ENCODE measurements around the gene STAC3.

Gene STAC3

DNA sequence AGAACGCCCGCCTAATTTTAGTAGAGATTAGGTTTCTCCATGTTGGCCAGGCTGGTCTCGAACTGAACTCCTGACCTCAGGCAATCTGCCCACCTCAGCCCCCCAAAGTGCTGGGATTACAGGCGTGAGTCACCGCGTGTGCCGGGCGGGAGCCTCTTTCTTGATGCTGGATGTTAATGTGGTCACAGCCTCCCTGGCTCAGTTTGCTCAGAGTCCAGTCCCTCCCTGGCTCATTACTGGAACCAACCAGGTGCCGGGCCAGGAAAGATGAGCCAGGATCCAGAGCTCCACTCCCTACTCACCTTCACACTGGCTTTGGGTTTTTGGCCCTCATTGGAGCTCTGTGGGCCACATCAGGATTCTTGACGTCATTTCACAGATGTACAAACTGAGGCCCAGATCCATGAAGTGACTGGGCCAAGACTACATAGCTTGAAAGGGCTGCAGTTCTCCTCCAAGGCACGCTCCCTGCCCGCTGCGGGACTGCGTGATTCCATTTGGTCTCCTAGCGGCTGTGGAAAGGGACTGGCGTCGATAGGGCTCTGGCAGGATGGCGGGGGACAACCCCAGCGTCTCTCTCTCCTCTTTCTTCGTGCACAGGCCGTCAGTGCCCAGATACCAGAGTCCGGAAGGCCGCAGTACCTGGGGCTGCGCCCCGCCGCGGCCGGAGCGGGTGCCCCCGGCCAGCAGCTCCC is 26.6 kb downstream of the STAC3 start:
- DNase-seq: no peak

DNA sequence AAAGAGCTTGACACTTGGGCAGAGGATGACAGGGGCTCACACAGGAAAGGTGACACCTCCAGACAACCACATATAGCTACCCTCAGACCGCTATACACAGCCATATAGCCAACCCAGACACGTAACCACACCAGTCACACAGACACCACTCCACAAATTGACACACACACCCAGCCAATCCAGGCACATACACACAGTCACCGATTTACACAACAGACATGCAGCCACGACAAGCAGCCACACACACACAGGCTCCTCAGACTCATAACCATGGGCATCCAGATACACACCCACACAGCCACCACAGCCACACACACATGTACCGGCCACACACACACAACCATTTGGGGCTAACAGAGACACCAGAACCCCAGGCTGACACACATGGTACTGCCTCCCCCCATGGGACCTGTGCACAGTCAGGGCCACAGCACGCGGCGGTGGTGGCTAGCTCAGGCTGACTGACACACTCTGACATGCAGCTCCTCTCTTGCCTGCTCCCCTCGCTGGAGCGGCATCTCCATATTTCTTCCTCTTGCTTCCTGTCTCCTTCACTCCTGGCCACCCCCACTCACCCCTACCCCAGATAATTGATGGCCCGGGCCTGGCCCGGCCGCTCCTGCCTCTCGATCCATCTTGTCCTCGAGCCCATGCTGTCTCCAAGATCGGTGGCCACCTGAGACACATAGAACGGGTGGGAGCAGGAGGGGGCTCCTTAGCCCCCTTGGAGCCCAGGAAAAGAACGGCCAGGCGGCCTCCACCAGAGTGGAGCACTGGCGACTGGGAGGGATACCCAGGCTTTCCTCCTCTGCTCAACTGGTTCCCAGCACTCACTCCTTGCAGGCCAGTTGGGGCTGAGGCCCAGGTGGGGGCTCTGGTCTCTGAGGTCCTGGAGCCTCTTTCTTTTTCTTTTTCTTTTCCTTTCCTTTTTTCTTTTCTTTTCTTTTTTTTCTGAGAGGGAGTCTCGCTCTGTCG is 27.5 kb downstream of the STAC3 start:
- no peak for DNase-seq

DNA sequence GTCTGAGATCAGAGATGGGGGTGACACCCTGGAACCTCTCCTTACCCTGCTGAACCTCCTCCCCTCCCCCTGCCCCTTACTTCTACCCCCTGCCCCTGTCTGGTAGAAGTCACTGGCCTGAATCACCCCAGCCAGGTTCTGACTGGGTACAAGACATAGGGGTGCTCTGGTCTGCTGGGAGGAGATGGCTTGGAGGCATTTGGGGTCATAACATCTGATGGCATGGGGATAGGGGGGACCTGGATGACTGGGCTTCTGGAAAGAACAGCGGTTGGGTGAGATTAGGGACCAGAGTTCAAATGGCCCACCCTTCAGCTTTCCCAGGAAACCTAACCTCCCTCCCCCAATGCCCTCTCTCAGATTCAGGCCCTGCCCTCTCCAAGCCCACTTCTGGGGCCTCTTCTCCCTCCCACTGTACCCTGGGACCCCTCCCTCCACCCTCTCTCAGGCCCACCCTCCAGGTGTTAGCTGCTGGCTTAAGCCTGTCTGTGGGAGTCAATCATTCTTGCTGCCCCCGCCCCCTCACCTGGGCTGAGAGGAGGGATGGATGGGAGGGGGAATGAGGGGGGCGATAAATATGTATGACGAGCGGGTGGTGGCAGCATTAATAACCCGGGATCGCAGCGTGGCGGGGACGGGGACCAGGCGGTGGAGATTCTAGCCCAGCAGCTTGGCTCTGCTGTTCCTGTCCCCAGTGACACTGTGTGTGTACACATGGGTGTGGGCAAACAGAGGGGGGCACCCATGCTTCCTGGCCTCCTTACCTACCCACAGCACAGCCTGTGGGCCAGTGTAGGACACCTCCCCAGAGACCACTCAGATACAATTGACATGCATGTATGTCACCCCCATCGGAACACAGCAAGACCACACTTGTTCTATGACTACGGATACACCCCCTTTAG is 28.4 kb downstream of the STAC3 start:
- no peak for DNase-seq

DNA sequence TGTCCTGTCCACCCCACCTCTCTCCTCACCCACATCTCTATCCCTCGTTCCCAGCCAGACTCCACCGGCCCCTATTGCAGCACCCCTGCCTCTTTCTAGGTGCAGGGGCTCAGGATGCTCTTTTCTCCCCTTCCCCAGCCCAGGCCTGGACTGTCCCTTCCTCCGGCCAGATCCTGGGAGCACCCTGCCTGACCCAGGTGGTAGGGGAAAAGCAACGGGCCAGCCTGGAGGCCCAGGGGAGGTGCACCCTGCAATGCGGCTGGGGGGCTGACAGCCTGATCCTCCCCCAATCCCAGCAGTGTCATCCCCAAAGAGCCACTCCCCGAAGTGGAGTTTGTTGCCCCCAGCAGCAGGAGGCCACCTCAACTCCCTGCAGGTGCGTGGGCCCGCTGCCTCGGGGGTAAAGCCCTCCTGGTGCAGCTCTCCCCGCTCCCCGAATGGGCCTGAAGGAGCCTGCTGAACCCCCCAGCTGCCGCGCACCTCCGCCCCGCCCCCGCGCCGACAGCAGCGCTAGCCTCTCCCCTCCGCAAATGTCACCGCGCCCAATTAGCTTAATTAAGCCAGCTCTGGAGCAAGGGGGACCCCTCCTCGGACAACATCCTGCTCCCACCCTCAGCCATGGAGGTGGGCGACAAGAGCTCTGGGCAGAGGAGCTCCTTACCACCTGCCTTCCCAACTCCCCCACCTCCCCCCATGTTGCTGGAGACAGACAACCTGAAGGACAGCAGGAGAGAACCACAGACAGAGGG is 29.6 kb downstream of the STAC3 start:
- no peak for DNase-seq

DNA sequence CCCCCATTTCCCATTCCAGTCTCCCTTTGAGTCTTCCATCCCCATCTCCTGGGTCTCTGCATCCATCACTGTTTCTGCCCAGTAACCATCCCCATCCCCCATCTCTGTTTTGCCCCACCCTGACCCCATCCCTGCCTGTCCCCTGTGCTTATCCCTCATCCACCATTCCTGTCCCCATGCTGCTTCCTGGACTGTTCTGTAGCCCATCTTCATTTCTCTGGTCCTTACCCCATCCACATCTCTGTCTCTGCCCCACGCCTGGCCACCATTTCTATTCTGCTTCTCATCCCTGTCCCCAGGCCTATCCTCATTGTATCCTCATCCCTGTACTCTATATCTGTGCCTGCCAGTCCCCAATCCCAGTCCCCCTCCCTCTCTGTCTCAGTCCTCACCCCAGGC is 30.2 kb downstream of the STAC3 start:
- DNase-seq: no peak

DNA sequence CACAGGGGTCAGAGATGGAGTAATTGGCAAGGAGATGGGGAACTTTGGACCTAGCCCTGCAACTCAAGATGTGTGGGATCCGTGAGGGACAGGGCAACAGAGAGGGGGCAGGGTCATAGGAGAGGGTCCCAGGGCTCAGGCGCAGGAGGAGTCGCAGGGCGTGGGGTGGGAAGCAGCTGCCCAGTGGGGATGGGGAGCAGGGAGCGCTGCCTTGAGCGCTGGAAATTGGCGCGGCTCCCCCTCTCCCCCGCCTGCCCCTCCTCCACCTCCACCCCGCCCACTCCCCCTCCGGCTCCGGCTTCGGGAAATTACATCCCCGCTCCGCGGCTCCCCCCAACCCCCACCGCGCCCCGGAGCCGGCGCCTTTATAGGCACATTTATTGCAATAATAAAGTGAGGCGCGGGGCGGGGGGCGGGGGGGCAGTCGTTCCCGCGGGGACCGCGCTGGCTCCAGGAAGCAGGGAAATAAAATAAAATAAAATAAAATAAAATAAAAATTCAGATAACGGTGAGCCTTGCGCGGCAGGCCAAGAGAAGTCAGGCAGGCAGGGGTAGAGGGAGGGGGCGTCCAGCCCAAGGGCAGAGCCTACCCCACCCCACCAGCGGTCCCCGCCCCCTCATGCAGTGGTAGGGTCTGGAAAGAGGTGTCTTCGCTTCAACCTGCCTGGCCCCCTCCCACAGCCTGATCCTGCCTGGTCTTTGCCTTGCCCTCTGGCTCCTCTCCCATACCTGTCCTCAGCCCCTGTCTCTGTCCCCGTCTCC is 30.8 kb downstream of the STAC3 start:
- DNase-seq: no peak

DNA sequence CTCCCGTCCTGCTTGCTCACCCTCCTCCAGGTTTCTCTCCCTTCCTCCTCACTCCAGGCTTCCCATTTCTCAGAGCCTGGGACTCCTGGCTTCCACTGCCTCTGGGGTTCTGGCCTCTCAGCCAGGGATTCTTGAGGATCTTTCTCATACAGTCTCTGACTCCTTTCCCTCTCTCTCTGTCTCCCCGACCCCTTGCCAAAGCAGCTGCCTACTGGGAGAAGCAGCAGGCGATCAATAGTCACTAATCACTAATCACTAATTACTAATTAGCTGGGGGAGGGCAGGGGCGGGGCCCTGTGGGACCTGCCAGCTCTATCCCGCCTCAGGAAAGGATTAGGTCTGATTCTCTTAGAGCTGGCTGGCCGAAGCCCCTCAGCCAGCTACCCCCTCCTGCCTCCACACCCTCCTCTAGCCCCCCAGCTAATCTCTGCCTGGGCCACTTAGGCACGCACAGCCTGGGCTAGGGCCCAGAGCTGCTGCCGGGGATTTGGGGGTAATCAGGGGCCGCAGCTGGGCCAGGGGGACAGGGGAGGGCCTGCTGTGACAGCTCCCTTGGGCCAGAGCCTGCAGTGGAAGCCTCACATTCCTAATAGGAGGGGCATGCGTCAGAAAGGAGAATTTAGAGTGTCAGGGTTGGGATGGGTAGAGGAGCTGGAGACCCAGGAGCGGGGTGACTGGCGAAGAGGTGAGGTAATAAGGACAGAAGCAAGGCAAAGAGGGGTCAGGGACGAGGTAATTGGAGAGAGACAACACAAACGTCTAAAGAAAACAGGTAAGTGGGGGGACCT is 31.6 kb downstream of the STAC3 start:
- no peak for DNase-seq

DNA sequence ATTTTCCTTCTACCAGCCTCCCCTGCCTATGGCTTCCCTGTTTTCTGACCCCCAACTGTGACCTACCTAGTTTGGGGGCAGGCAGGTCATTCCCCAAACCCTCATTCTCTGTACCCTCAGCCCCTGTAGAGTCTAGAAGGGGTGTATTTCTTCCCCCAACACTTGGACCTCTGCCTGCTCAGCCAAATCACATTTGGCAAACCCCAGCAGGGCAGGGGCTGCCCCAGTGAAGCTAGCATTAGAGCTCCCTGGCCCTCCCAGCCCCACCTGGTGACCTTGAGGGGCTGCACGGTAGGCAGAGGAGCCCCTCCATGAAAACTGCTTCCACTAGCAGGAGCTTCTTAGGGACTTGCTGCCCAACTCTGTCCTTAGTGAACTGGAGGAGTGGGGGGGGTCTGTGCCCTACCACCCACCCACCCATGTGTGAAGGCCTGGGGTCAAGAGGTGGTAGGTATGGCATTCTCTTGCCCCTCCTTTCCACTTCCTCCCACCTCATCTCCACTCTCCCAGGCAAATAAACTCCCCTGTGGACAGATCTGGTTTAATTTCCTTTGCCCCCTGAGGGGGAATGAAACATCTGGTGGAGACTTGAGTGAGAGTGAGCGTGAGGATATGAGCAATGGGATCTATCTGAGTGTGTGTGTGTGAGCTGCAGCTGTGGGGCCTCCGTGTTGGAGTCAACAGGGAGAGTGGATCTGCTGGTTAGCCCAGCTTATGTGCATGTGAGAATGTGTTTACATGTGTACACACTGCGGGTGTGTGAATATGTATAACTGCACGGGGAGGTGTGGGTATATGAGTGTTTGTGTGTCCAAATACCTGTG is 32.7 kb downstream of the STAC3 start:
- DNase-seq: no peak

DNA sequence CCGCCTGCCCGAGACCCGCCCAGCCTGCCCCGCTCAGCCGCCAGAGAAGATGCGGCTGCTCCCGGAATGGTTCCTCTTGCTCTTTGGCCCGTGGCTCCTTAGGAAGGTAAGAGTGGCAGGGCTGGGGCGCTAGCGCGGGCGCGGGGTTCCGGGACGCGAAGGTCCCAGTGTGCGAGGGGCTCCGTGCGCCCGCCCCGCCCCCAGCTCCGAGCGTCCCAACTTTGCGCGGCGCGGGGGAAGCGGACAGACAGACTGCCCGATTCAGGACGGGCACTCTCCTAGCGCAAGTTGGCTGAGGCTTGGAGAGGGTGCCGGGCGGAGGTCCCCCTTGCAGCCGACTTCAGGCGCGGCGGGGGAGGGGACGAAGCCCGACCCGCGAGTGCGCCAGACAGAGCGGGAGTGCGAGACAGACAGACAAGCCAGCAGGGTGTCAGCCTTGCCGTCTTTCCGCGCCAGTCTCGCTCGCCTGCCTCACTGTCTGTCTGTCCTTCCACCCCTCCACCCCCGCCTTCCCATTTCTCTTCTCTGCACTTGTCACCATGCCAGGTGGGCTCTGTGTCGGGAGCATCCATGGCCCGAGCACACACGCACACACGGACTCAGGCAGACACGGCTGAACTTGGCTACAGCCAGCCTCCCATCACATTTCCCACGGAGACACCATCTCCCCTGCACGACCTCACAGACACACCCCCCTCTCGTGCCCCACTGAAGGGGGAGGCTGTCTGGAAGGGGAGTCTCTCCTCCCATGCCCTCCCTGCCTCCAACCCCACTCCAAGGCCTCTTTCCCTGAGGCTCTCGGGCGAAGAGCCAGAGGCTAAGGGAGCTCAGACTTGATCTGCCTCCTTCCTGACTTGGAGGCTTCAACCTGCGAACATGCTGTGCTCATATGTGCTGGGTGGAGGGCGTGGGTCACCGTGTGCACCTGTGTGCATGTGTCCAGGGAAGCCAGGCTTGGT is 33.8 kb downstream of the STAC3 start:
- no peak for DNase-seq

DNA sequence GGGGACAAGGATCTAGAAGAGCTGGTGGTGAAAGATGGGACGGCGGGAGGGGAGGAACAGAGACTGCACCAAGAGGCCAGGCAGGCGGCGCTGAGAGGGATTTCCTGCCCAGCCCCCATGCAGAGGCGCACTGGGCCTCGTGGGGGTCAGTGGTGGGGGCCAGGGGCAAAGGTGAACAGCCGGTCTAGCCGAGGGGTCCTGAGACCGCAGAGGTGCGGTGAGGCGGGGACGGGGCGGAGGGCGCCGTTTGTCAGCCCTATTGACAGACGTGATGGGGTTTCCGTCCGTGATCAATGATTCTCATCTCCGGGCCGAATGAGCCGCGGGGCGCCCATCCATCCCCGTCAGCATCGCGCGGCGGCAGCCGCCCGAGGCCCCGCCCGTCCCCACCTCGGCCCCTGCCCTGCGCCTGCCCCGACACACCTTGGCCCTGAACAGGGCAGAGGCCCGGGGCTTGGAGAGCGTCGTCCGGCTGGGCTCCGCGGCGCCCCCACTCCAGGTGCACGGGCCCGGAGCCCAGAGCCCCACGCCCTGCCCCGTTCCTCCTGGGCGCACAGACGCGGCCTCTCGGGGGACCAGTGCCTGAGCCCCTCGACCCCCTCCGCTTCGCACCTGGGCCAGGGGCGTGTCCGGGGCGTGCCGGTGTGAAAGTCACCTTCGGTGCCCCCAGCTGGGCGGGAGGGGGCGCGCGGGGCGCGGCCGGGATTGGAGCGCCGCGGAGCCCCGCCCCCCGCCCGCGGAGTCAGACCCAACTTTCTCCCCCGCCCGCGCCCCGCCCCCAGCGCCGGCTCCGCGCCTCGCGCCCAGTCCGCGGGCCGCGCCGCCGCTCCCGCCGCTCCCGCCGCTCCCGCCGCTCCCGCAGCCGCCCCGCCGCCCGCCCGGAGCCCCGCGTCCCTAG is 34.7 kb downstream of the STAC3 start, which contains the start of gene NXPH4:
NXPH4 (plus strand) TSS at position 781 of the 898 bp plus-strand sequence. CDS start 176 bp downstream, outside the sequence.
- DNase-seq: peak in 1 of 56 donors; percentile 36

DNA sequence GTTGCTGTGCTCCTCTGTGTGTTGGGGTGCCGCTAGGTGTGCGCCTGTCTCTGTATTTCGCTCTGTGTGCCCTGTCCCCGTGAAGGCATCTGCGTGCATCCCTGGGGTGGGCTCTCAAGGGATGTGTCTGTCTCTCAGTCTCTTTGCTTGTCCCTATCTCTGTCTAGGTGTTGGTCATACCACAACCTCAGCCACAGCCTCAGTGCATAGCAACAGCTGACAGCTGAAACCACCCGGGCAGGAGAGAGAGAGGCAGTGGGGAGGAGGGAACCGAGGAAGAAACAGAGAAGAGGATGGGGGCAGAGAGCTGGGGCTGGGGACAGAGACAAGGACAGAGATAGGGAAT is 35.3 kb downstream of the STAC3 start:
- no peak for DNase-seq

DNA sequence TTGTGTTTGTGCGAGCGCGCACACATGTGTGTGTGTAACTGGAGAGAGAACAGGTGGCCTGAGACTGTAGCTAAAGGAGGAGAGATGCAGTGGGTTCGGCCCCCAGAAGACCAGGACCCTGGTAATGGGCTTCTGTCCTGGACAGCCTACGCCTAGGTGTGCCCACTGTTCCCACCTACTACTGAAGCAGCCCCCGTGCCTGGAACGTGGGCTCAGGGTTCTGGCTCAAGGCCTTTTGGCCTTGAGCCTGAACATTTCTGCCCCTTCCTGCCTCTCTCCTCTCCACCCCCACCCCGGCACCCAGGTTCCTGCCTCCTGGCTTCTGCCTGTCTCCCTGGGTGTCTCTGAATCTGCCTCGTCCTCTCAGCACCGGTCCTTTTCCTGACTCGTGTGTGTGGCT is 35.9 kb downstream of the STAC3 start:
- DNase-seq: no peak

DNA sequence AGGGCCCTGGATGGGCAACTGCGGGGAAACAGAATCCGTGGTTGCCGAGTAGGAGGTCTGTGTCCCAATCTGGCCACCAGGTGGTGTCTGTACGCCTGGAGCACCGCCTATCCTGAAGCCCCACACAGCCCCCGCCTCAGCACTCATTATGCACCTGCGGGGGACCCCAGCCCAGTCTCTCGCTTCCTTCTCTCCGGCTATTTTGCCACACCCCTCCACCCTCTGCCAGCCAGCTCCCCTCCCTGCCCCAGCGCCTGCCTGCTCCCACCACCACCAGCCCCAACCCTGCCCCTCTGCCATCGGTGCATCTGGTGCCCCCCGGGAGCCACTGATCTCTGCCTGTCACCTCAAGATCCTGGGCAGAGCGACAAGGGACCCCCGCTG is 36.6 kb downstream of the STAC3 start:
- peak in 30 of 56 donors; percentile 5 to 69 (median 18) for DNase-seq

DNA sequence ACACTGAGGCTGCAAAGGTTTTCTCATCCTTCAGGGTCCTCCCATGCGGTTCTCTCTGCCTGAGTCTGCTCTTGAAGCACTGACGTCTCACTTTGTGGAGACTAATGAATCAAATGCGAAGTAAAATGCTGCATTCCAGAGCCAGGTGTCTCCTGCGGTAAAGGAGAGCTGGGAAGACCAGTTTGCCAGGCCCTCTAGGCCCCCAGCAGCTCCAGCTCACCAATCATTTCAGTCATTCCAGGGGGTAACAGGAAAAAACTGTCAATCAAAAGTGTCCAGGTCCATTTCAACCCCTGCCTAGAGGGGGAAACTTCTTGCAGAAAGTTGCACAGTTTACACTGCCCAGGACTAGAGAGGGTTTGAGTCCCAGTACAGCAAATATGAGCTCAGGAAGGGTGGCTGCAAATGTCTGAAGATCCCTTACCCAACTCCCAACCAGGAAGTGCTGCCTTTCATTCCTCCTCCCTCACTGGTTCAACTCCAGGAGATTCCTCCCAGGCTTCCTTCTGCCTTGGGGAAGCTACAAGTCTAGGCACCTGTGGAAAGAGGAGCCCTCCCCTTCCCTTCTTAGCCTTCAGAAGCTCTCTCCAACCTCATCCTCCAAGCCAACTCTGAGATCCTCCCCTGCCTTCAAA is 37.1 kb downstream of the STAC3 start:
- DNase-seq: peak in 3 of 56 donors; percentile 4 to 12 (median 5)

DNA sequence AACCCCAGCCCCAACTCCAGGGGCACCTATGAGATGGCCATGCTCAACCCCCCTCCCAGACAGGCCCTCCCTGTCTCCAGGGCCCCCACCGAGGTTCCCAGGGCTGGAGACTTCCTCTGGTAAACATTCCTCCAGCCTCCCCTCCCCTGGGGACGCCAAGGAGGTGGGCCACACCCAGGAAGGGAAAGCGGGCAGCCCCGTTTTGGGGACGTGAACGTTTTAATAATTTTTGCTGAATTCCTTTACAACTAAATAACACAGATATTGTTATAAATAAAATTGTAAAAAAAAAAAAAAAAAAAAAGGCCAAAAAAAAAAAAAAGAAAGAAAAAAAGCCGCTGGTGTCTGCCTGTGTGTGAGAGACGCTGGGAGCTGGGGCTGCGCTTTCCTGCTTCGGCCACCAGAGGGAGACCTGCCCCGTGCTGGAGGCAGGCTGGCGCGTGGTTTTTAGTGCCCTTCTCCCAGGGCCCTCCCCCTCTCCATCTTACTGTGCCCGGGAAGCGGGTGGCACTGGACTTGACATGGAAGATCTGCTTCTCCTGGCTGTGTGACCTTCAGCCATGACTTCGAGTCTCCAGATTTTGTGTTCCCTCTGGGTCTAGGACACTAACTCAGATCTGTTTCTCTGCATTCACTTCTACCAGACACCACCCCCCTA is 37.8 kb downstream of the STAC3 start:
- DNase-seq: peak in 55 of 56 donors; percentile 22 to 91 (median 72)

Data from nucleus accumbens (tissue), 56 donors.